GM12865 (cell line): ENCODE measurements around the gene SLC24A3.
A peak's percentile ranks its signal among the peaks of the same experiment; 100 is the strongest.

Experiments used
- DNase-seq: peaks from one replicate; pipeline ENCODE4 v3.0.0; 2010; ENCODE audit warnings: low read depth
- H3K4me3 ChIP-seq: 2 replicates; pipeline ENCODE4 v1.5.1; 2011; ENCODE audit warnings: mild to moderate bottlenecking, low read depth, low read length, control low read depth
- CTCF ChIP-seq: IDR thresholded peaks from 2 replicates; pipeline ENCODE4 v1.5.1; 2011; ENCODE audit warnings: low read length, control low read depth, low read depth, inconsistent platforms; ENCODE audit not compliant: insufficient read depth; ENCODE audit errors: missing control alignments

Gene SLC24A3

GRCh38 chr20:19566226-19566945, 353.9 kb downstream of the SLC24A3 start:
- no peak for TF ChIP-seq CTCF
- no peak overlapping the region for H3K4me3 ChIP-seq
- DNase-seq = no peak

- H3K4me3 ChIP-seq = no peak overlapping the region
- no peak for TF ChIP-seq CTCF
- no peak for DNase-seq
Observed at GRCh38 chr20:19568128-19568527, 355.7 kb downstream of the SLC24A3 start.

- H3K4me3 ChIP-seq = no peak overlapping the region
- no peak for TF ChIP-seq CTCF
- no peak for DNase-seq
Observed at GRCh38 chr20:19571996-19572395, 359.6 kb downstream of the SLC24A3 start.

- H3K4me3 ChIP-seq = no peak overlapping the region
Observed at GRCh38 chr20:19577692-19578091, 365.2 kb downstream of the SLC24A3 start.

GRCh38 chr20:19582782-19583181, 370.3 kb downstream of the SLC24A3 start:
- no peak for DNase-seq
- TF ChIP-seq CTCF = no peak

More at GRCh38 chr20:19577692-19578091, 365.2 kb downstream of the SLC24A3 start:
- DNase-seq = no peak
- no peak for TF ChIP-seq CTCF

GRCh38 chr20:19583532-19584175, 371.2 kb downstream of the SLC24A3 start:
- no peak overlapping the region for H3K4me3 ChIP-seq
- TF ChIP-seq CTCF = peak; percentile 76
- peak; percentile 49 for DNase-seq

More at GRCh38 chr20:19582782-19583181, 370.3 kb downstream of the SLC24A3 start:
- H3K4me3 ChIP-seq = no peak overlapping the region
